IMR-90 (cell line): Measurements from ENCODE around the gene CLIC3. TPM values are rescaled to one million over a fixed set of nuclear protein-coding genes. Genes with fewer than 3 reads are reported as not detected.

Experiments used
- ATAC-seq: fragments of 200-7000 bp; cut with Tn5 transposase; 2 replicates; pipeline ENCODE4 v1.9.1; 2020; ENCODE audit warnings: low read depth, mild to moderate bottlenecking, moderate library complexity
- BruUV-seq: library from RNA; stranded (reverse); fragments of 400-500 nt; replicated peaks from 2 replicates; lab custom pipeline; 2021; lab: Mats Ljungman, UMichigan
- CTCF ChIA-PET: fragments of 300-600 bp; formaldehyde crosslinking; extraction: SDS; loops from one replicate; lab custom pipeline; 2021; ENCODE audit warnings: antibody characterized with exemption; lab: Yijun Ruan, JAX
- POLR2A ChIA-PET: fragments of 300-600 bp; sonication (Branson Sonifier 250); formaldehyde crosslinking; loops from one replicate; lab custom pipeline; 2022; ENCODE audit warnings: antibody characterized with exemption; ENCODE audit not compliant: unreplicated experiment; lab: Charles Lee
- DNase-seq: peaks from one replicate; pipeline ENCODE4 v3.0.0; 2013
- H2AFZ ChIP-seq: replicated peaks from 2 replicates; pipeline ENCODE3; 2013; ENCODE audit warnings: low read length, mild to moderate bottlenecking; ENCODE audit not compliant: poor library complexity
- H2AK5ac ChIP-seq: 2 replicates; pipeline ENCODE4 v1.6.1; 2013; ENCODE audit warnings: low read depth, low read length, inconsistent platforms
- H2AK9ac ChIP-seq: replicated peaks from 2 replicates; pipeline ENCODE3; 2013; ENCODE audit warnings: mild to moderate bottlenecking, low read depth, low read length, moderate library complexity; ENCODE audit not compliant: poor library complexity
- H2BK120ac ChIP-seq: 2 replicates; pipeline ENCODE4 v1.6.1; 2013; ENCODE audit warnings: low read depth, low read length, inconsistent platforms
- H2BK15ac ChIP-seq: 3 replicates; pipeline ENCODE4 v1.6.1; 2013; ENCODE audit warnings: low read depth, low read length, inconsistent platforms
- H2BK20ac ChIP-seq: 2 replicates; pipeline ENCODE4 v1.6.1; 2013; ENCODE audit warnings: low read depth, mild to moderate bottlenecking, inconsistent platforms, low read length, moderate library complexity
- H2BK5ac ChIP-seq: 2 replicates; pipeline ENCODE4 v1.6.1; 2013; ENCODE audit warnings: mild to moderate bottlenecking, low read depth, low read length, inconsistent platforms; ENCODE audit not compliant: poor library complexity, severe bottlenecking
- H3K14ac ChIP-seq: replicated peaks from 2 replicates; pipeline ENCODE4 v1.6.1; 2013; ENCODE audit warnings: low read depth, low read length, inconsistent platforms
- H3K18ac ChIP-seq: 2 replicates; pipeline ENCODE4 v1.6.1; 2013; ENCODE audit warnings: low read depth, low read length, control low read depth
- H3K23ac ChIP-seq: 2 replicates; pipeline ENCODE4 v1.6.1; 2013; ENCODE audit warnings: low read depth, low read length, inconsistent platforms
- H3K27ac ChIP-seq: 2 replicates; pipeline ENCODE4 v1.5.1; 2013; ENCODE audit warnings: mild to moderate bottlenecking, control low read depth, low read length; ENCODE audit not compliant: insufficient read depth
- H3K27me3 ChIP-seq: 2 replicates; pipeline ENCODE4 v1.6.1; 2013; ENCODE audit warnings: low read length; ENCODE audit not compliant: control insufficient read depth, insufficient read depth
- H3K36me3 ChIP-seq: 2 replicates; pipeline ENCODE4 v1.6.1; 2013; ENCODE audit warnings: low read length, mixed read lengths; ENCODE audit not compliant: control insufficient read depth, insufficient read depth
- H3K4ac ChIP-seq: 2 replicates; pipeline ENCODE4 v1.6.1; 2013; ENCODE audit warnings: low read depth, low read length, inconsistent platforms
- H3K4me1 ChIP-seq: 2 replicates; pipeline ENCODE4 v1.6.1; 2013; ENCODE audit warnings: low read length, mixed read lengths; ENCODE audit not compliant: control insufficient read depth, insufficient read depth
- H3K4me2 ChIP-seq: 2 replicates; pipeline ENCODE4 v1.6.1; 2013; ENCODE audit warnings: low read depth, mild to moderate bottlenecking, control low read depth, low read length, moderate library complexity
- H3K4me3 ChIP-seq: 2 replicates; pipeline ENCODE4 v1.5.1; 2013; ENCODE audit warnings: low read depth, mild to moderate bottlenecking, control low read depth, low read length, moderate library complexity; ENCODE audit not compliant: insufficient read depth
- H3K56ac ChIP-seq: 2 replicates; pipeline ENCODE4 v1.6.1; 2013; ENCODE audit warnings: low read length, inconsistent platforms; ENCODE audit not compliant: insufficient read depth; ENCODE audit errors: extremely low read depth
- H3K79me1 ChIP-seq, 2 experiments: 2 replicates each; pipeline ENCODE4 v1.6.1; 2013; ENCODE audit warnings: low read length in 2 of 2, inconsistent platforms in 1 of 2, low read depth in 1 of 2
- H3K9ac ChIP-seq: 2 replicates; pipeline ENCODE4 v1.6.1; 2013; ENCODE audit warnings: low read depth, low read length, control low read depth
- H3K9me1 ChIP-seq: 2 replicates; pipeline ENCODE4 v1.6.1; 2013; ENCODE audit warnings: low read length, inconsistent platforms; ENCODE audit not compliant: insufficient read depth
- H3K9me3 ChIP-seq: 2 replicates; pipeline ENCODE4 v1.6.1; 2013; ENCODE audit warnings: low read length; ENCODE audit not compliant: control insufficient read depth, insufficient read depth
- H4K20me1 ChIP-seq: 2 replicates; pipeline ENCODE4 v1.6.1; 2013; ENCODE audit warnings: low read length, inconsistent platforms; ENCODE audit not compliant: insufficient read depth
- H4K5ac ChIP-seq: 2 replicates; pipeline ENCODE4 v1.6.1; 2013; ENCODE audit warnings: mild to moderate bottlenecking, low read depth, low read length, control low read depth
- H4K8ac ChIP-seq, 2 experiments: 2 replicates each; pipeline ENCODE4 v1.6.1; 2013; ENCODE audit warnings: low read depth in 2 of 2, low read length in 2 of 2, control low read depth in 1 of 2, inconsistent platforms in 1 of 2
- H4K91ac ChIP-seq: 2 replicates; pipeline ENCODE4 v1.6.1; 2013; ENCODE audit warnings: low read depth, low read length, inconsistent platforms; ENCODE audit not compliant: insufficient read depth
- BHLHE40 ChIP-seq: fragments of 150-350 bp; IDR thresholded peaks from 2 replicates; pipeline ENCODE4 v1.6.1; 2016; ENCODE audit warnings: mild to moderate bottlenecking, low read depth, low read length
- RCOR1 ChIP-seq: IDR thresholded peaks from 2 replicates; pipeline ENCODE4 v1.6.1; 2012; ENCODE audit warnings: mild to moderate bottlenecking, low read length, improper control_type of control experiment; ENCODE audit not compliant: insufficient replicate concordance
- WGBS, 2 experiments: methylation state at CpG; one replicate each; pipeline versions ENCODE4 v1.1.5 to v1.1.7; 2013; ENCODE audit warnings: missing lambda C conversion rate in 2 of 2; ENCODE audit not compliant: insufficient read length in 1 of 2; ENCODE audit errors: extremely low coverage in 2 of 2; 5-methylcytosine and 5-hydroxymethylcytosine counted together
- dilution Hi-C: fragments of 300-500 bp; cut with HindIII; formaldehyde crosslinking; loops from one replicate; pipeline ENCODE4 v1.14.3; 2018; ENCODE audit warnings: low sequenced_read_pairs; ENCODE audit not compliant: unreplicated experiment
- in situ Hi-C: fragments of 300-500 bp; cut with MboI; formaldehyde crosslinking; loops from 3 replicates; pipeline ENCODE4 v1.14.3; 2019; ENCODE audit warnings: low sequenced_read_pairs, inconsistent platforms, mixed read lengths
- intact Hi-C: fragments of 100-400 bp; cut with micrococcal nuclease; formaldehyde crosslinking; loops from 2 replicates; pipeline ENCODE4 v1.10.0; 2022
- polyA plus RNA-seq, 3 experiments: library from polyadenylated mRNA; depleted of rRNA; stranded (reverse); fragments of >200 nt; gene quantifications; 2 replicates each; pipeline ENCODE4 v1.2.3, GENCODE V29; 2012; ENCODE audit warnings: low replicate concordance in 1 of 3
- total RNA-seq: library from RNA; depleted of rRNA; stranded (reverse); fragments of >200 nt; gene quantifications from 2 replicates; pipeline ENCODE4 v1.2.3, GENCODE V29; 2012

CLIC3 gene
- total and polyA plus RNA-seq, 2 of the 4 experiments (the other 2 are of a cell fraction): 0.18 to 1.7 TPM

GRCh38 chr9:136964833-136965422, 31.4 kb downstream of the CLIC3 start:
- Histone ChIP-seq H3K4me2 (no peak overlapping the region), H3K4ac (no peak overlapping the region), H2AFZ (no peak overlapping the region), H2BK120ac (no peak overlapping the region), H4K8ac (no peak overlapping the region), H4K20me1 (no peaks in the 10 kb centered on the region), H4K91ac (no peak overlapping the region), H2BK20ac (no peak overlapping the region), H3K9me1 (peaks cover 2% of the 10 kb centered on the region; the same call in 1 of the 2 replicates), H3K36me3 (no peaks in the 10 kb centered on the region), H3K79me1 (no peaks in the 10 kb centered on the region), H3K27me3 (peaks cover 20% of the 10 kb centered on the region), H3K18ac (no peak overlapping the region), H2AK5ac (no peak overlapping the region), H2BK15ac (no peak overlapping the region), H3K14ac (no peak overlapping the region), H3K9me3 (no peaks in the 10 kb centered on the region), H3K27ac (no peak overlapping the region), H2AK9ac (no peak overlapping the region), H4K5ac (no peak overlapping the region), H3K23ac (no peak overlapping the region), H2BK5ac (no peak overlapping the region), H3K9ac (no peak overlapping the region), H3K4me3 (no peak overlapping the region), H3K4me1 (no peaks in the 10 kb centered on the region), H3K56ac (no peak overlapping the region)
- TF ChIP-seq RCOR1 (no peak), BHLHE40 (no peak)
- intact Hi-C loops (no loop called here), in situ Hi-C loops (no loop called here), dilution Hi-C loops (no loop called here)
- no peak for DNase-seq
- WGBS, 2 experiments: 83% methylated on average over 8 of the region's 26 CpGs; no CpG with 5 or more reads in 1 of the 2 experiments
- ChIA-PET POLR2A (no interaction called here), CTCF (interaction anchor here (1.0 kb wide), 1 partner anchor 11 kb away, joined by 3 read pairs; no protein-coding TSS in a partner anchor)
- BruUV-seq: no TSS peak
- ATAC-seq: no peak
